Mesodermal cell (in vitro differentiated cells): ENCODE results near the gene NFATC2IP.
"Not testable (repeated sequence)": the region's sequence is repeated elsewhere in the genome, so short reads cannot be mapped to it uniquely, and the experiment has no call there.

Source experiments
- H3K27ac ChIP-seq: 2 replicates; pipeline ENCODE4 v1.7.0; 2013; ENCODE audit warnings: mild to moderate bottlenecking, low read depth, low read length, moderate library complexity; ENCODE audit not compliant: severe bottlenecking
- H3K36me3 ChIP-seq: 2 replicates; pipeline ENCODE4 v1.7.1; 2013; ENCODE audit warnings: mild to moderate bottlenecking, low read length, moderate library complexity; ENCODE audit not compliant: control insufficient read depth, insufficient read depth
- H3K4me1 ChIP-seq: one replicate; pipeline ENCODE4 v1.7.1; 2013; ENCODE audit warnings: mild to moderate bottlenecking, low read length; ENCODE audit not compliant: insufficient read depth, control insufficient read depth, poor library complexity, severe bottlenecking
- H3K4me3 ChIP-seq: 2 replicates; pipeline ENCODE4 v1.7.0; 2013; ENCODE audit warnings: low read length, control low read depth, mild to moderate bottlenecking; ENCODE audit not compliant: insufficient read depth, poor library complexity, severe bottlenecking; ENCODE audit errors: extremely low read depth
- H3K9me3 ChIP-seq: 2 replicates; pipeline ENCODE4 v1.7.1; 2013; ENCODE audit warnings: mild to moderate bottlenecking, low read length, moderate library complexity; ENCODE audit not compliant: control insufficient read depth
- WGBS, 2 experiments: methylation state at CpG; one replicate each; pipeline ENCODE4 v1.1.5; 2013; ENCODE audit warnings: missing lambda C conversion rate in 2 of 2; ENCODE audit not compliant: insufficient coverage in 2 of 2; 5-methylcytosine and 5-hydroxymethylcytosine counted together

NFATC2IP gene

DNA sequence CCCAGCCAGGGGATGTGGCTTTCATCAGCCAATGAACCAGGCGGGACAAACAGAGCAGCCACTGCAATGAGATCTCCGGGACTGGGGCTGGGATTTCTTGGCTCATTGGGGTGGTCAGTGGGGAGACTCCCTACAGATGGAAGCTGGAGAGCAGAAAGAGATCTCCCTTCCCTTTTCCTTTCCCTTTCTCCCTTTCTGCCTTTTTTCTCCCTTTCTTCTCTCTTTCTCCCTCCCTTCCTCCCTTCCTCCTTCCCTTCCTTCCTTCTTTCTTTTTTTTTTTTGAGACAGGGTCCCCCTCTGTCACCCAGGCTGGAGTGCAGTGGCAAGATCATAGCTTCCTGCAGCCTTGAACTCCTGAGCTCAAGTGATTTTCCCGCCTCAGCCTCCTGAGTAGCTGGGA is 48.1 kb downstream of the NFATC2IP start:
- 80% methylated on average over 1 to 3 of the region's 3 CpGs for WGBS, 2 experiments
- Histone ChIP-seq H3K27ac (no peak overlapping the region), H3K36me3 (no peaks in the 10 kb centered on the region), H3K9me3 (no peaks in the 10 kb centered on the region), H3K4me1 (no peaks in the 10 kb centered on the region), H3K4me3 (no peak overlapping the region)

DNA sequence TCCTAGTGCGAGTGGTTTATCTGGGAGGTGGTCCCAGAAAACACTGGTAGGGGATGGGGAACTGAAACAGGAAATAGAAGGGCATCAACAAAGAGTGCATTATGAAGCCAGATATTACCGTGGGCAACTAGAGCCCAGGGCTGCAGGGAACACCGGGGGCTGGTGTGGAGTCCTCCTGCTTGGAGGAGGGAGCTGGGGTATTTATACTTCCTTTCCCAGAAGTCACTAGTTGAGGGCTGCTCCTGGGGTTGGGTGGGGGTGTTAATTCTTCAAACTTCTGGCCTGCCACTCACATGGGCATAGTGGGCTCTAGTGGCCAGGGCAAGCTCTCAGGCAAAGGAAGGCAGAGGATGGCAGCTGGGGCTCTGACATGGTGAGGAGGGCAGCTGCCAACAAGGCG is 48.8 kb downstream of the NFATC2IP start:
- WGBS, 2 experiments, result 71 to 73% methylated on average over 4 of the region's 4 CpGs
- H3K27ac ChIP-seq, result no peak overlapping the region

DNA sequence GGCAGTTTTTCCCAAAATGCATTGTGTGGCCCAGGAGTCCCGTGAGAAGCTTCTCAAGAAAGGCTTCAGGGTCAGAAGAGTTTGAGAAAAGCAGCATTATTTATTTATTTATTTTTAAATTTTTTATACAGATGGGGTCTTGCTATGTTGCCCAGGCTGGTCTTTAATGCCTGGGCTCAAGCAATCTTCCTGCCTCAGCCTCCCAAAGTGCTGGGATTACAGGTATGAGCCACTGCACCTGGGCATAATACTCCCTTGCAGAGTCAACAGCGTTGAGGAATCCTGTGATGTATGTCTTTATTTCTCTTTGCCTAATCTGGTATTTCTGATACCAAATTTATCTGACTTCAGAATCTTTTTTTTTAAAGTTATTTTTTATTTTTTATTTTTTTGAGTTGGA is 49.3 kb downstream of the NFATC2IP start:
- no peaks in the 10 kb centered on the region for H3K36me3 ChIP-seq
- H3K4me1 ChIP-seq, result no peaks in the 10 kb centered on the region
- WGBS, 2 experiments, result 100% methylated on average over 1 of the region's 2 CpGs; no CpG with 5 or more reads in 1 of the 2 experiments
- H3K4me3 ChIP-seq, result no peak overlapping the region
- H3K9me3 ChIP-seq, result no peaks in the 10 kb centered on the region
- no peak overlapping the region for H3K27ac ChIP-seq

More for the DNA sequence above, 48.8 kb downstream of the NFATC2IP start:
- Histone ChIP-seq H3K36me3 (no peaks in the 10 kb centered on the region), H3K9me3 (no peaks in the 10 kb centered on the region), H3K4me3 (no peak overlapping the region), H3K4me1 (no peaks in the 10 kb centered on the region)

DNA sequence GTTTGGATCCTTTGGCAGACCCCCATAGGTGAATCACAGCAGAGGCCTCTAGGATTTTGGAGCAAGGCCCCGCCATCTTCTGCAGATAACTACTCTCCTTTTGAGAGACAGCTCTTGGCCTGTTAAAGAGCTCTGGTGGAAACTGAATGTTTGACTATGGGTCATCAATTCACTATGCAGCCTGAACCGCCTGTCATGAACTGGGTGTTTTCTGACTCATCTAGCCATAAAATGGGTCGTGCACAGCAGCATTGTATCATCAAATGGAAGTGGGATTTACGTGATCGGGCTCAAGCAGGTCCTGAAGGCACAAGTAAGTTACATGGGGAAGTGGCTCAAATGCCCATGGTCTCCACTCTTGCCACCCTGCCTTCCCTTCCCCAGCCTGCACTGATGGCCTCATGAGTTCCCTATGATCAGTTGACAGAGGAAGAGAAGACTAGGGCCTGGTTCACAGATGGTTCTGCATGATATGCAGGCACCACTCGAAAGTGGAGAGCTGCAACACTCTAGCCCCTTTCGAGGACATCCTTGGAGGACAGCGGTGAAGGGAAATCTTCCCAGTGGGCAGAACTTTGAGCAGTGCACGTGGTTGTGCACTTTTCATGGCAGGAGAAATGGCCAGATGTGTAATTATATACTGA is 53.9 kb downstream of the NFATC2IP start:
- 76 to 79% methylated on average over 7 to 8 of the region's 9 CpGs for WGBS, 2 experiments
- H3K9me3 ChIP-seq, result not testable (repeated sequence)

DNA sequence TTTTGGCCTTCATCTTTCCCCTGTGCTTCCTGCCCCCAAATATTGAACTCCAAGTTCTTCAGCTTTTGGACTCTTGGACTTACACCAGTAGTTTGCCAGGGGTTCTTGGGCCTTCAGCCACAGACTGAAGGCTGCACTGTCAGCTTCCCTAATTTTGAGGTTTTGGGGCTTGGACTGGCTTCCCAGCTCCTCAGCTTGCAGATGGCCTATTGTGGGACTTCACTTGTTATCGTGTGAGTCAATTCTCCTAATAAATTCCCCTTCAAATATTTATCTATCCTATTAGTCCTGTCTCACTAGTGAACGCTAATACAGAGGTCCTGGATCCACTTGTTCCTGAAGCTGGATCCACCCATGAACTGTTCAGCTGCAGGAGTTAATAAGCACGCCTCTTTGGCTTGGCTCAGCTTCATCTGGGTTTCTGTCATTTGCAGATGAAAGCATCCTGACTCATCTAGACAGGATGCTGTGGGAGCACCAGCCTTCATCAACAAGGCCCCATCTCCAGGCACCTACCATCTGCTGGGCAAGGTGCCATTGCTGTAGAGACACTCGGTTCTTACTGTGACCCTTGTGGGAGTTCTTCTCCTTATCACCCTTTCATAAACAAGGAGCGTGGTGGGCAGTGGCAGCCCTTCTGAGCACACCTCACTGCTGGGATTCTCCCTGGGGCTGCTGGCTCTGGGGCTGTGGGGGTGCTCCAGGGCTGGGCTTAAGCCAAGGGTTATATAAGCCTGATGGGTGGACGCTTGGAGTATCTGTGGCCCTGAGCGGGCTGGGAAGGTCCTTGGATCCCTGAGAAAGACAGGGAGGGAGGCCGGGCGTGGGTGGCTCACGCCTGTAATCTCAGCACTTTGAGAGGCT is 57.2 kb downstream of the NFATC2IP start:
- H3K27ac ChIP-seq, result no peak overlapping the region
- no peak overlapping the region for H3K4me3 ChIP-seq
- no peaks in the 10 kb centered on the region for H3K36me3 ChIP-seq
- 90 to 91% methylated on average over 8 of the region's 10 CpGs for WGBS, 2 experiments
- H3K4me1 ChIP-seq, result no peaks in the 10 kb centered on the region
- H3K9me3 ChIP-seq, result no peaks in the 10 kb centered on the region

More for the DNA sequence above, 53.9 kb downstream of the NFATC2IP start:
- not testable (repeated sequence) for H3K36me3 ChIP-seq, H3K4me1 ChIP-seq, H3K4me3 ChIP-seq, H3K27ac ChIP-seq

DNA sequence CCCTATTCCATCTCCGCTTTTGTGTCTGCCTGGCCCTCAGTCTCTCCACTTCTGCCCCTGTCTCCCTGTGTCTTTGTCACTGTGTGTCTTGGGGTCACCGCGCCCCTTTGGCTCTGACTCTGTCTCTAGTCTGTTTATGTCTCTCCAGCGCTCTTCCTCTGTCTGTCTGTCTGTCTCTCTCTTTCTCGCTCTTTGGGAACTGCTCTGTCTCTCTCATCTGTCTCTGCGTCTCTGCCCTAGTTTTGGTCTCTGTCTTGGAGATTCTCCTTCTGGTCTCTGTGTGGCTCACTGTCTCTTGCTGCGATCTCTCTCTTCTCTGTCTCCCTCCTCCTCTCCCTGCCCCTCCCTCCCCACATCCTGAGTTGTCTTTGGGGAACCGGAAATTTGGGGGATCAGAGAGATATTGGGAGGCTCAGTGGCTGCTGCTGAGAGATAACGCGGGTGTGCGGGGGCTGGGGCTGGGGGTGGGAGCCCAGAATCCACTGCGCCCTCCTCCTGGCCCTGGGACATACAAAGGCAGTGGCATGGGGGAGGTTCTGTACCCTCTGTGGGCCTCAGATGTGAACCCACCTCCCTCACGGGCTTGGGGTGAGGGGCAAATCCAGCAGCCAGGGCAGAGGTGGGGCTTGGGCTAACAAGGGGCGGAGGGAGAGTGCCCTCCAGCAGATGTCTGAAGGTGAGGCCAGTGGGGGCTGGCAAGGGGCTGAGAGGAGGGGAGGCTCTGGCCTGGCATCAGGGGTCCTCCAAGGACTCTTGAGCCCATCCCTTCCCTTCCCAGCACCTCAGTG is 58.5 kb downstream of the NFATC2IP start:
- no peaks in the 10 kb centered on the region for H3K4me1 ChIP-seq
- WGBS, 2 experiments, result 90 to 97% methylated on average over 8 to 12 of the region's 14 CpGs
- H3K4me3 ChIP-seq, result no peak overlapping the region
- H3K36me3 ChIP-seq, result no peaks in the 10 kb centered on the region
- H3K27ac ChIP-seq, result no peak overlapping the region
- H3K9me3 ChIP-seq, result no peaks in the 10 kb centered on the region

DNA sequence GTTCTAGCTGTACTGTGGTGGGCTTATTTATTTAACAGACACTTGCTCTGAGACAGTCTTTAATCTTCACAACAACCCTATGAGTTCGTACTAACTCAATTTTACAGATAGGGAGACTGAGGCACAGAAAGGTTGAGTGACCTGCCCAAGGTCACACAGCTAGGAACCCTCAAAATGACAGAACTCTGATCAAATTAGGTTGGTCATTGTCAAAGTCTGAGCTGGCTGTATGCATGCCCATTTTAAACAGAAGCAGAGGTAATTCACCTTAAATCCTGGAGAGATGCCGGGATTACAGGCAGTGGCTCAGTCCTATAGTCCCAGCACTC is 59.1 kb downstream of the NFATC2IP start:
- WGBS, 2 experiments, result 80 to 100% methylated on average over 1 of the region's 2 CpGs
- H3K4me1 ChIP-seq, result no peaks in the 10 kb centered on the region
- no peaks in the 10 kb centered on the region for H3K9me3 ChIP-seq
- H3K36me3 ChIP-seq, result no peaks in the 10 kb centered on the region
- no peak overlapping the region for H3K4me3 ChIP-seq
- no peak overlapping the region for H3K27ac ChIP-seq

DNA sequence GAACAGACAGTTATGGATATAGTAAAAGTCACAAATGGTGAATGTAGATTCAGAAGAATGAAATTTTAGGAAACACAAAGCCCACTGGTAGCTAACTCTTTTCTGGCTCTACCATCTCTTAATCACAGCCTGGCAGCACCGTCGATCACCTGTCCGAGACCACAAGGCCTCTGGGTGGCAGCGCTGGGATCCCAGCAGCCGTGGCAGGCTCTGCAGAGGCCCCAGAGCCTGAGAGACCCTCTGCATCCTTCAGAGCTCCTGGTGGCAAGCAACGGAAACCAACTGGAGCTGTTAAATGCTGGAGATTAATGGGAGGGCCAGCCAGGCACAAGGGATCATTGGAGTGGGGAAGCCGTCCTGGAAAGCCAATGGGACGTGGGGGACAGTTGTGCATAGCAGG is 60.4 kb downstream of the NFATC2IP start:
- Histone ChIP-seq H3K4me1 (no peaks in the 10 kb centered on the region), H3K36me3 (no peaks in the 10 kb centered on the region), H3K4me3 (no peak overlapping the region), H3K9me3 (no peaks in the 10 kb centered on the region), H3K27ac (no peak overlapping the region)
- 61 to 68% methylated on average over 8 of the region's 8 CpGs for WGBS, 2 experiments

DNA sequence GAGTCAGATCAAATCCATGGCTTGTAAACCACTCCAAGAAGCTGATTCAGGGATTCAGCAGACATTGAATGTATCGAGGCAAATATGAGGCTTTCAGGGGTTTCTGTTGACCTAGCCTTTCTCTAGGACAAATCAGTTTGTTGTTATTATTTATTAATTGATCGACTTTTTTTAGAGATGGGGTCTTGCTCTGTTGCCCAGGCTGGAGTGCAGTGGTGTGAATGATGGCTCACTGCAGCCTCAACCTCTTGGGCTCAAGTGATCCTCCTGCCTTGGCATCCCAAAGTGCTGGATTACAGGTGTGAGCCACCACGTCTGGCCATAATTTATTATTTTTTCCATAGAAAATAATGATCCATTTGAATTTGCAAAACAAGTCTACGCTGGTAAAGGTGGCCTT is 61.1 kb downstream of the NFATC2IP start:
- no peaks in the 10 kb centered on the region for H3K36me3 ChIP-seq
- no peak overlapping the region for H3K4me3 ChIP-seq
- no peaks in the 10 kb centered on the region for H3K4me1 ChIP-seq
- H3K9me3 ChIP-seq, result no peaks in the 10 kb centered on the region
- no peak overlapping the region for H3K27ac ChIP-seq
- 87% methylated on average over 2 to 4 of the region's 4 CpGs for WGBS, 2 experiments

DNA sequence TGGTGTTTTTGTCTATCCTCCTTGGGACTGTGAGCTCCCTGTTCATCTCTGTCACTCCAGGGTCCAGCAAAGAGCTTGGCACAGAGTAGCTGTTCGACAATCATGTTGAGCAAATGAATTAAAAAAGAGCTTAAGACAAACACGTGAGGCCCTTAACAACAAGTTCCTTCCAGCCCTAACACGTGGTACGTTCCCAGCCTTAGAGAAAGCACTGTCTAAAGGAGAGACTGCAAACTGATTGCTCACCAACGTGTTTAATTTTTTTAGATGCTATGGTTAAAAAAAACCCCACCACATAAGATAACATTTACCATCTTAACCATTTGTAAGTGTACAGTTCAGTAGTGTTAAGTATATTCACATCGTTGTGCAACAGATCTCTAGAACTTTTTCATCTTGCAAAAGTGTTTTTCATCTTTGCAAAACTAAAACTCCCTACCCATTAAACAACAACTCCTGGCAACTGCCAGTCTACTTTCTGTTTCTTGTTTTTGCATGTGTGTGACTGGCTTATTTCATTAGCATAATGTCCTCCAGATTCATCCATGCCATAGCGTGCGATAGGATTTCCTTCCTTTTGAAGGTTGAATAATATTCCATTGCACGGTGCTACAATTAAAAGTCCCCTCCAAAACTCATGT is 62.3 kb downstream of the NFATC2IP start:
- no peaks in the 10 kb centered on the region for H3K36me3 ChIP-seq
- H3K27ac ChIP-seq, result no peak overlapping the region
- no peak overlapping the region for H3K4me3 ChIP-seq
- 63 to 96% methylated on average over 4 of the region's 9 CpGs for WGBS, 2 experiments
- no peaks in the 10 kb centered on the region for H3K9me3 ChIP-seq
- H3K4me1 ChIP-seq, result no peaks in the 10 kb centered on the region
